ENCODE measurements around the gene TCEAL5. TPM values are rescaled to one million over a fixed set of nuclear protein-coding genes. Genes with fewer than 3 reads are reported as not detected.

Gene TCEAL5, protein sequence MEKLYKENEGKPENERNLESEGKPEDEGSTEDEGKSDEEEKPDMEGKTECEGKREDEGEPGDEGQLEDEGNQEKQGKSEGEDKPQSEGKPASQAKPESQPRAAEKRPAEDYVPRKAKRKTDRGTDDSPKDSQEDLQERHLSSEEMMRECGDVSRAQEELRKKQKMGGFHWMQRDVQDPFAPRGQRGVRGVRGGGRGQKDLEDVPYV
- total RNA-seq: not detected in 2 replicates

GRCh38 chrX:103276581-103277002 lies at the start of gene TCEAL5:
Gene TCEAL5 (minus strand): TSS chrX:103276750. CDS start chrX:103274563, 2,187 bp downstream.

DNA sequence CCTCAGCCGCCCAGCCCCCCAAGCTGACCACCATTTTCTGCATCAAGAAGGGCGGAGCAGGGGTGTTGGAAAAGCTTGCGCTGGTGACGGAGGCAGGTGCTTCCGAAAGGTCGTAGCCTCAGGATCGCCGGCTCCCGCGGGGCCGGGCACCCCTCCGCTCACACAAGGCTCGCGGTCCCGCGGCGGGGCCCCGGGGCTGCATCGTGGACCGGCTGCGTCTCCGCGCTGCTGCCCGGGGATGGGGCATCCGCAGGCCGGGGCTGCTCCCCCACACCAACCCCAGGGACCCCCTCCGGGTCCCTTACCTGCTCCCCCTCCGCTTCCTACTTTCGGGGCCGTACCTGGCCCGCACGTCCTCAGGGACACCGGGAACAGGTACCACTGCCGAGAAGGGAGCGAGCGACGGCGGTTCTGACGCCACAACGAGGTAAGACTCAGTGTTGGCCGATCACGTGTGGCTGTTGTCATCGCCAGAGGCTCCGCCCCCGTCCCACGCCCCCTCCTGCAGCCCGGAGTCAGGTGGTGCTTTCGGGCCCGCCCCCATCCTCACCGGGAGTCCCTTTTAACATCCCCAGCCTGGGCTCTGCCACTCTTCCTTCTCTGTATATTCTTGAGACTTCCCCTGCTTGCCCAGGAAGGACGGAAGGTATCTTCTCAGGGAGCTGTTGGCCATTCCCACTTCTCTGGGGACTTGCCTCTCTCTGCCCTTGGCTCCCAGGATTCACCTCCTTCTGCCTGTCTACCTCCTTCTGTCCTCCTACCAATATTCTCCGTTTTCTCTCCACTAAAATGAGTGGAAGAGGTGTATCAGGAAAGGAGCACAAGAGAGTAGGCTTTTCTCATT lies 34.2 kb upstream of the TCEAL5 start, which contains the start of gene BEX2:
BEX2 (minus strand) TSS at position 436 of the 844 bp plus-strand sequence. CDS start 1,014 bp downstream, outside the sequence.

GRCh38 chrX:103254921-103255493 lies 21.5 kb downstream of the TCEAL5 start, which contains the start of gene TCEAL8:
Gene TCEAL8 (minus strand): TSS chrX:103255155. CDS start chrX:103253979, 1,176 bp downstream.

Other genes starting within 250 kb of the TCEAL5 start
- gene BEX1, start 212.6 kb downstream of the TCEAL5 start, total RNA-seq: 3.1 and 4.4 TPM in 2 replicates
- not detected in 2 replicates for gene NXF3, start 183.6 kb downstream of the TCEAL5 start, total RNA-seq
- gene BEX4, start 61.6 kb downstream of the TCEAL5 start, total RNA-seq: 15.5 and 26.4 TPM in 2 replicates
- gene TCEAL8, start 21.6 kb downstream of the TCEAL5 start, total RNA-seq: 123 and 139 TPM in 2 replicates
- 2.1 and 5.6 TPM in 2 replicates for gene BEX2, start 34.2 kb upstream of the TCEAL5 start, total RNA-seq
- gene TCEAL7, start 53.5 kb upstream of the TCEAL5 start, total RNA-seq: 44.3 and 50.5 TPM in 2 replicates
- gene TCEAL9, start 79.8 kb upstream of the TCEAL5 start, total RNA-seq: 145 and 153 TPM in 2 replicates
- gene BEX3, start 99.8 kb upstream of the TCEAL5 start, total RNA-seq: 239 and 345 TPM in 2 replicates
- under 0.01 and 0.25 TPM in 2 replicates for gene RAB40A, start 242.7 kb upstream of the TCEAL5 start, total RNA-seq

All from uterine smooth muscle cell (primary cell).